Fibroblast of upper back skin (primary cell): ENCODE data around the gene SCT.

Source experiments
- DNase-seq: peaks from one replicate; pipeline ENCODE4 v3.0.0-alpha.2; 2013

Gene SCT

GRCh38 chr11:581342-581741 lies 45.6 kb downstream of the SCT start:
- DNase-seq, result no peak

GRCh38 chr11:579830-580601 lies 47.0 kb downstream of the SCT start:
- DNase-seq, result no peak

GRCh38 chr11:578276-579035 lies 48.5 kb downstream of the SCT start:
- no peak for DNase-seq

GRCh38 chr11:577611-577894 lies 49.4 kb downstream of the SCT start:
- no peak for DNase-seq

GRCh38 chr11:576811-577610 lies 50.0 kb downstream of the SCT start:
- DNase-seq, result no peak
